Activated CD8-positive, alpha-beta T cell treated with anti-CD3 and anti-CD28 coated beads for 36 hours (primary cell): Measurements from ENCODE around the gene STMN3. TPM values are rescaled to one million over a fixed set of nuclear protein-coding genes. Genes with fewer than 3 reads are reported as not detected.

Source experiments
- ATAC-seq: fragments of 200-7000 bp; cut with Tn5 transposase; one replicate; pipeline ENCODE4 v1.10.0; 2021; ENCODE audit warnings: mild to moderate bottlenecking, moderate library complexity
- CTCF ChIA-PET: fragments of 350-600 bp; sonication (Branson Sonifier 250); formaldehyde crosslinking; loops from one replicate; lab custom pipeline; 2021; ENCODE audit warnings: antibody characterized with exemption; lab: Charles Lee
- POLR2A ChIA-PET: fragments of 350-600 bp; sonication (Branson Sonifier 250); formaldehyde crosslinking; loops from one replicate; lab custom pipeline; 2021; ENCODE audit warnings: antibody characterized with exemption; lab: Charles Lee
- DNase-seq: peaks from one replicate; pipeline ENCODE4 v3.0.0-alpha.2; 2020
- H3K27ac Mint-ChIP-seq: one replicate; pipeline ENCODE4 v1.8.0; 2021; ENCODE audit warnings: mild to moderate bottlenecking, mixed read lengths
- H3K27me3 Mint-ChIP-seq: one replicate; pipeline ENCODE4 v1.8.0; 2021; ENCODE audit warnings: mixed read lengths
- H3K36me3 Mint-ChIP-seq: one replicate; pipeline ENCODE4 v1.8.0; 2021; ENCODE audit warnings: low read depth, mixed read lengths
- H3K4me1 Mint-ChIP-seq: one replicate; pipeline ENCODE4 v1.8.0; 2021; ENCODE audit warnings: low read depth, mixed read lengths
- H3K4me3 Mint-ChIP-seq: one replicate; pipeline ENCODE4 v1.8.0; 2021; ENCODE audit warnings: mild to moderate bottlenecking, moderate library complexity, mixed read lengths
- H3K9me3 Mint-ChIP-seq: one replicate; pipeline ENCODE4 v1.8.0; 2021; ENCODE audit warnings: mixed read lengths
- CTCF ChIP-seq: fragments of 200-600 bp; IDR thresholded peaks from one replicate; pipeline ENCODE4 v1.8.0; 2022; ENCODE audit warnings: antibody characterized with exemption, mild to moderate bottlenecking
- intact Hi-C: fragments of 100-400 bp; cut with micrococcal nuclease; formaldehyde crosslinking; loops from one replicate; pipeline ENCODE4 v1.10.0; 2022
- total RNA-seq, 2 experiments: library from RNA; stranded (reverse); gene quantifications; one replicate each; pipeline ENCODE4 v1.2.3, GENCODE V29; 2021

Gene STMN3
- total RNA-seq, 2 experiments from 2014 or later = 17.8 to 18.4 TPM

- Mint-ChIP-seq H3K4me1 (no peaks in the 10 kb centered on the region), H3K9me3 (no peaks in the 10 kb centered on the region), H3K36me3 (peaks cover 20% of the 10 kb centered on the region), H3K27ac (no peak overlapping the region), H3K27me3 (no peaks in the 10 kb centered on the region), H3K4me3 (no peak overlapping the region)
- TF ChIP-seq CTCF = no peak
- CTCF ChIA-PET = no interaction called here
- no peak for DNase-seq
- no peak for ATAC-seq
- intact Hi-C loops = no loop called here
- POLR2A ChIA-PET = no interaction called here
Measured at GRCh38 chr20:63665708-63666107, 12.5 kb upstream of the STMN3 start.

- DNase-seq (no peak), ATAC-seq (no peak)
- Mint-ChIP-seq H3K27ac (no peak overlapping the region), H3K36me3 (peaks cover 19% of the 10 kb centered on the region), H3K9me3 (no peaks in the 10 kb centered on the region), H3K4me3 (no peak overlapping the region), H3K27me3 (no peaks in the 10 kb centered on the region), H3K4me1 (peaks cover 3% of the 10 kb centered on the region)
- CTCF ChIA-PET = no interaction called here
- no peak for TF ChIP-seq CTCF
- POLR2A ChIA-PET = no interaction called here
- intact Hi-C loops = no loop called here
Measured at GRCh38 chr20:63664861-63665594, 11.8 kb upstream of the STMN3 start.

- Mint-ChIP-seq H3K4me3 (no peak overlapping the region), H3K27ac (no peak overlapping the region), H3K4me1 (peaks cover 8% of the 10 kb centered on the region), H3K36me3 (peaks cover 23% of the 10 kb centered on the region), H3K9me3 (no peaks in the 10 kb centered on the region), H3K27me3 (no peaks in the 10 kb centered on the region)
- POLR2A ChIA-PET = no interaction called here
- no peak for TF ChIP-seq CTCF
- ATAC-seq (no peak), DNase-seq (no peak)
- CTCF ChIA-PET = no interaction called here
- intact Hi-C loops = no loop called here
Measured at GRCh38 chr20:63664143-63664851, 11.1 kb upstream of the STMN3 start.

- no peak overlapping the region for H3K4me3 Mint-ChIP-seq
- POLR2A ChIA-PET = interaction anchor here (1.3 kb wide), 1 partner anchor 24 kb away, joined by 3 read pairs; no protein-coding TSS in a partner anchor
- H3K27ac Mint-ChIP-seq = no peak overlapping the region
- TF ChIP-seq CTCF = no peak
- DNase-seq (no peak), ATAC-seq (no peak)
- no peaks in the 10 kb centered on the region for H3K9me3 Mint-ChIP-seq
- intact Hi-C loops = no loop called here
- peaks cover 12% of the 10 kb centered on the region for H3K4me1 Mint-ChIP-seq
- peaks cover 25% of the 10 kb centered on the region for H3K36me3 Mint-ChIP-seq
- CTCF ChIA-PET = no interaction called here
- no peaks in the 10 kb centered on the region for H3K27me3 Mint-ChIP-seq
Measured at GRCh38 chr20:63663332-63664066, 10.3 kb upstream of the STMN3 start.
